Measurements from ENCODE around the gene MCRS1.
"Not testable (repeated sequence)": the region's sequence is repeated elsewhere in the genome, so short reads cannot be mapped to it uniquely, and the experiment has no call there.

MCRS1 gene

GRCh38 chr12:49515266-49515665, 52.7 kb downstream of the MCRS1 start:
- no peak for DNase-seq (ENCODE audit: low read depth)

DNA sequence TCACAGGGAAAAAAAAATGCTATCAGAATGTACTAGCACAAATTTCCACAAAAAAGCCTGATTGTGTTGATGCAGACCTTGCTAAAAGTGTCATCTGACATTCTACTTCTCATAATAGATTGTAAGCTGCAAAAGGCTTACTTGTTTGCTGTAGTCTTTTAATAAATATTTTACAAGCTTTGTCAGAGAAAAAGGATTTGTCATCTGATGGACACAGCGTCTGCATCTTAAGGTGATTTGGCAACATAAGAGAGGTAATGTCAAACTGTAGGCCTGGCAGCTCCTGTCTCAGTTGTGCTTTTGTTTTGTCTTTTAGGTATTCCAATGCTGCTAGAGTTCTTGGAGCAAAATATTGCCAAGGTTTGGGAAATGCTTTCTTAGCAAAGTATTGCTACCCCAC, 55.4 kb downstream of the MCRS1 start:
- no peak for DNase-seq (ENCODE audit: low read depth)

- DNase-seq (ENCODE audit: low read depth), result no peak
Observed at GRCh38 chr12:49511410-49511809, 56.5 kb downstream of the MCRS1 start.

DNA sequence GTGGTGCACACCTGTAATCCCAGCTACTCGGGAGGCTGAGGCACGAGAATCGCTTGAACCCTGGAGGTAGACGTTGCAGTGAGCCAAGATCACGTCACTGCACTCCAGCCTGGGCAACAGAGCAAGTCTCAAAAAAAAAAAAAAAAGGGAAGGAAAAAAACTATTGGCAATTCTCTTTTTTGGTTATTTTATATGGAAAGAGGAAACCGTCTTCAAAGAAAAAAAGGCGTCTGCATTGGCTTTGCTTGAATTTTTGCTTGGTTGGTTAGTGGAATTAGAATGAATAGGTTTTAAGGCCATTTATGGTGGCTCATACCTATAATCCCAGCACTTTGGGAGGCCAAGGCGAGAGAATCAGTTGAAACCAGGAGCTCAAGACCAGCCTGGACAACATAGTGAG, 58.3 kb downstream of the MCRS1 start:
- DNase-seq (ENCODE audit: low read depth), result not testable (repeated sequence)
